ENCODE data around the gene SRRM4.

Gene SRRM4

GRCh38 chr12:119202544-119202943, 221.2 kb downstream of the SRRM4 start:
- TF ChIP-seq TAF1 (IDR thresholded peaks at IDR 0.05; ENCODE audit: borderline replicate concordance, insufficient read depth, low read length) (no peak), FOXP2 (optimal IDR thresholded peaks at IDR 0.05; ENCODE audit: borderline replicate concordance, extremely low read depth, extremely low read length, insufficient read depth) (no peak), REST (IDR thresholded peaks at IDR 0.05; ENCODE audit: insufficient read depth in 1 of 2, low read depth in 2 of 2, low read length in 2 of 2) (no peak)

- TF ChIP-seq POLR2AphosphoS5 (IDR thresholded peaks at IDR 0.05; ENCODE audit: low read depth, low read length) = no peak
- TF ChIP-seq FOXP2 (optimal IDR thresholded peaks at IDR 0.05; ENCODE audit: borderline replicate concordance, extremely low read depth, extremely low read length, insufficient read depth) = no peak
- TF ChIP-seq SIN3A (IDR thresholded peaks at IDR 0.05; ENCODE audit: borderline replicate concordance, insufficient read depth, low read length) = no peak
- TF ChIP-seq REST (IDR thresholded peaks at IDR 0.05; ENCODE audit: insufficient read depth in 1 of 2, low read depth in 2 of 2, low read length in 2 of 2) = no peak
- no peak for TF ChIP-seq TAF1 (IDR thresholded peaks at IDR 0.05; ENCODE audit: borderline replicate concordance, insufficient read depth, low read length)
Measured at GRCh38 chr12:119204131-119204530, 222.8 kb downstream of the SRRM4 start.

GRCh38 chr12:119204671-119205285, 223.4 kb downstream of the SRRM4 start:
- no peak for TF ChIP-seq SIN3A (IDR thresholded peaks at IDR 0.05; ENCODE audit: borderline replicate concordance, insufficient read depth, low read length)
- no peak for TF ChIP-seq FOXP2 (optimal IDR thresholded peaks at IDR 0.05; ENCODE audit: borderline replicate concordance, extremely low read depth, extremely low read length, insufficient read depth)
- TF ChIP-seq REST (IDR thresholded peaks at IDR 0.05; ENCODE audit: insufficient read depth in 1 of 2, low read depth in 2 of 2, low read length in 2 of 2) = no peak
- no peak for TF ChIP-seq POLR2AphosphoS5 (IDR thresholded peaks at IDR 0.05; ENCODE audit: low read depth, low read length)
- no peak for TF ChIP-seq TAF1 (IDR thresholded peaks at IDR 0.05; ENCODE audit: borderline replicate concordance, insufficient read depth, low read length)

- no peak for TF ChIP-seq POLR2AphosphoS5 (IDR thresholded peaks at IDR 0.05; ENCODE audit: low read depth, low read length)
- no peak for TF ChIP-seq REST (IDR thresholded peaks at IDR 0.05; ENCODE audit: insufficient read depth in 1 of 2, low read depth in 2 of 2, low read length in 2 of 2)
- TF ChIP-seq SIN3A (IDR thresholded peaks at IDR 0.05; ENCODE audit: borderline replicate concordance, insufficient read depth, low read length) = no peak
- no peak for TF ChIP-seq TAF1 (IDR thresholded peaks at IDR 0.05; ENCODE audit: borderline replicate concordance, insufficient read depth, low read length)
Measured at GRCh38 chr12:119206348-119207062, 225.2 kb downstream of the SRRM4 start.
